Kidney (tissue), 14 donors: Measurements from ENCODE around the gene RMND5B. TPM values are rescaled to one million over a fixed set of nuclear protein-coding genes. Genes with fewer than 3 reads are reported as not detected.

Source experiments
- DNase-seq, 5 donors: peaks; one replicate each; pipeline ENCODE4 v3.0.0-alpha.2; 2013 to 2020
- FAIRE-seq: peaks from 2 replicates; lab custom pipeline; 2012; peaks lifted over from hg19 to GRCh38; lab: Jason Lieb, UNC
- H3K27ac ChIP-seq, 2 donors: one replicate each; pipeline ENCODE4 v1.7.0; 2013; ENCODE audit warnings: low read depth in 2 of 2, low read length in 2 of 2, inconsistent platforms in 1 of 2
- H3K27me3 ChIP-seq: one replicate; pipeline ENCODE4 v1.7.1; 2013; ENCODE audit warnings: low read length, inconsistent platforms; ENCODE audit not compliant: control insufficient read depth, insufficient read depth
- H3K36me3 ChIP-seq, 3 donors: one replicate each; pipeline versions ENCODE4 v1.7.0 to v1.7.1; 2013; ENCODE audit warnings: low read length in 3 of 3, control low read depth in 1 of 3, inconsistent platforms in 1 of 3; ENCODE audit not compliant: insufficient read depth in 3 of 3, control insufficient read depth in 2 of 3
- H3K4me1 ChIP-seq, 3 donors: one replicate each; pipeline versions ENCODE4 v1.7.0 to v1.7.1; 2013; ENCODE audit warnings: low read length in 3 of 3, inconsistent platforms in 1 of 3, low read depth in 1 of 3; ENCODE audit not compliant: control insufficient read depth in 2 of 3, insufficient read depth in 2 of 3
- H3K4me3 ChIP-seq, 3 donors: one replicate each; pipeline versions ENCODE4 v1.7.0 to v1.8.1; 2013; ENCODE audit warnings: low read length in 3 of 3, control low read depth in 1 of 3, inconsistent platforms in 1 of 3
- H3K9ac ChIP-seq, 3 donors: one replicate each; pipeline versions ENCODE4 v1.7.0 to v1.7.1; 2013; ENCODE audit warnings: low read length in 3 of 3, control low read depth in 1 of 3, inconsistent platforms in 1 of 3
- H3K9me3 ChIP-seq, 3 donors: one replicate each; pipeline versions ENCODE4 v1.7.0 to v1.7.1; 2013; ENCODE audit warnings: low read length in 3 of 3, control low read depth in 1 of 3, inconsistent platforms in 1 of 3; ENCODE audit not compliant: control insufficient read depth in 2 of 3, insufficient read depth in 1 of 3
- CTCF ChIP-seq: IDR thresholded peaks from 3 replicates; pipeline ENCODE4 v1.5.1; 2012; ENCODE audit warnings: mild to moderate bottlenecking, moderate library complexity, borderline replicate concordance; ENCODE audit not compliant: insufficient read depth; ENCODE audit errors: extremely low read depth
- intact Hi-C: fragments of 100-400 bp; cut with DNase I; formaldehyde crosslinking; loops from one replicate; pipeline ENCODE4 v1.11.1; 2022
- polyA plus RNA-seq: library from polyadenylated mRNA; stranded (reverse); fragments of 350-450 nt; fragmentation: Illumina TruSeq; extraction: RNeasy Lipid Tissue Mini Kit (QIAGEN cat#74804); gene quantifications from one replicate; pipeline ENCODE4 v1.2.3, GENCODE V29; 2014; ENCODE audit warnings: low read depth, low replicate concordance; ENCODE audit not compliant: insufficient read depth
- total RNA-seq: library from RNA; stranded (reverse); fragmentation: NEBNext Ultra II Directional; extraction: Animal tissue kit (Norgen Biotek cat#: 25700); gene quantifications from one replicate; pipeline ENCODE4 v1.2.1, GENCODE V29; 2021
- donor health status: control.
- donor health status: control.
- donor health status: control.
- donor health status: control.
- donor health status: control.
- donor health status: DM: yes; HTN: yes; CAD: no.
- donor health status: Normal renal cell carcinoma (clear cell type).

The RMND5B gene
- total and polyA plus RNA-seq, 2 donors from 2014 or later = 36.6 to 45.3 TPM

GRCh38 chr5:178155065-178155464, 24.3 kb downstream of the RMND5B start:
- intact Hi-C loops = no loop called here
- Histone ChIP-seq H3K4me1 (peaks cover 0 to 8% (median 5%) of the 10 kb centered on the region in 3 donors), H3K36me3 (peaks cover 0 to 13% (median 5%) of the 10 kb centered on the region in 3 donors), H3K27me3 (no peaks in the 10 kb centered on the region), H3K9me3 (no peaks in the 10 kb centered on the region), H3K4me3 (no peak overlapping the region), H3K27ac (no peak overlapping the region), H3K9ac (no peak overlapping the region)
- FAIRE-seq (no peak), DNase-seq (no peak)
- TF ChIP-seq CTCF = no peak

- H3K27ac ChIP-seq = no peak overlapping the region
- peaks cover 0 to 4% (median 0%) of the 10 kb centered on the region in 3 donors for H3K4me1 ChIP-seq
- H3K9ac ChIP-seq = no peak overlapping the region
- no peak for FAIRE-seq
- H3K4me3 ChIP-seq = no peak overlapping the region
- H3K36me3 ChIP-seq = no peaks in the 10 kb centered on the region
- DNase-seq = no peak
- H3K9me3 ChIP-seq = no peaks in the 10 kb centered on the region
- no peak for TF ChIP-seq CTCF
- no peaks in the 10 kb centered on the region for H3K27me3 ChIP-seq
- intact Hi-C loops = loop anchor here (5.0 kb wide), 1 partner anchor 83 kb away; no protein-coding TSS in a partner anchor
Observed at GRCh38 chr5:178160176-178160575, 29.4 kb downstream of the RMND5B start.

GRCh38 chr5:178162481-178162880, 31.7 kb downstream of the RMND5B start:
- intact Hi-C loops = loop anchor here (5.0 kb wide), 1 partner anchor 85 kb away; no protein-coding TSS in a partner anchor
- no peak for FAIRE-seq
- no peak overlapping the region for H3K27ac ChIP-seq
- H3K4me1 ChIP-seq = peaks cover 0 to 4% (median 0%) of the 10 kb centered on the region in 3 donors
- no peaks in the 10 kb centered on the region for H3K9me3 ChIP-seq
- TF ChIP-seq CTCF = no peak
- H3K36me3 ChIP-seq = no peaks in the 10 kb centered on the region
- H3K9ac ChIP-seq = no peak overlapping the region
- no peaks in the 10 kb centered on the region for H3K27me3 ChIP-seq
- no peak for DNase-seq
- no peak overlapping the region for H3K4me3 ChIP-seq
